Ovary (tissue), 3 donors: Measurements from ENCODE around the gene RGS7.

Experiments
- CTCF ChIP-seq, 3 donors: fragments of 450-650 bp in 2 of 3; fragments of 200-600 bp in 1 of 3; IDR thresholded peaks; one replicate each; pipeline versions ENCODE4 v1.5.1 to v1.8.0; 2016 to 2022; ENCODE audit warnings: antibody characterized with exemption in 3 of 3, mild to moderate bottlenecking in 1 of 3
- EP300 ChIP-seq: sonication (generic); formaldehyde crosslinking; IDR thresholded peaks from one replicate; pipeline ENCODE4 v1.6.1; 2017; ENCODE audit warnings: antibody characterized with exemption
- POLR2A ChIP-seq: fragments of 450-650 bp; IDR thresholded peaks from one replicate; pipeline ENCODE4 v1.6.1; 2017; ENCODE audit warnings: antibody characterized with exemption, mild to moderate bottlenecking, moderate library complexity
- donor health status: DM: no; HTN: no; CAD: no.

- no peak for TF ChIP-seq CTCF (IDR thresholded peaks at IDR 0.05)
- TF ChIP-seq POLR2A = no peak
- no peak for TF ChIP-seq EP300
These were observed 344.2 kb downstream of the RGS7 start for GRCh38 chr1:241012708-241013340.
